ENCODE results near the gene MPPED1. TPM values are rescaled to one million over a fixed set of nuclear protein-coding genes. Genes with fewer than 3 reads are reported as not detected.

MPPED1 gene
- total RNA-seq, 1 experiment from 2014 or later = 0.35 TPM

- no peaks in the 10 kb centered on the region for H3K9me3 Mint-ChIP-seq
- H3K36me3 Mint-ChIP-seq = no peaks in the 10 kb centered on the region
- DNase-seq (ENCODE audit: low spot score) (no peak), ATAC-seq (no peak)
- peaks cover 13% of the 10 kb centered on the region for H3K4me1 Mint-ChIP-seq
- ChIA-PET POLR2A (no interaction called here), CTCF (interaction anchor here (1.6 kb wide), 1 partner anchor 32 kb away, joined by 8 read pairs; no protein-coding TSS in a partner anchor)
- H3K27me3 Mint-ChIP-seq (ENCODE audit: low read depth) = no peaks in the 10 kb centered on the region; the same call in 1 of the 2 replicates
- no peak overlapping the region for H3K27ac Mint-ChIP-seq
- H3K4me3 Mint-ChIP-seq = no peak overlapping the region
- TF ChIP-seq ATF1 (CRISPR knock-in tag; IDR thresholded peaks at IDR 0.05) (no peak), ATF3 (CRISPR knock-in tag; conservative IDR thresholded peaks at IDR 0.05) (no peak), ZNF396 (CRISPR knock-in tag; IDR thresholded peaks at IDR 0.05; ENCODE audit: borderline replicate concordance) (no peak), ATF6 (CRISPR knock-in tag; IDR thresholded peaks at IDR 0.05) (no peak), ZNF263 (CRISPR knock-in tag; IDR thresholded peaks at IDR 0.05; ENCODE audit: low read depth) (no peak), GRHL2 (CRISPR knock-in tag; IDR thresholded peaks at IDR 0.05; ENCODE audit: insufficient replicate concordance, severe bottlenecking) (no peak), E2F4 (CRISPR knock-in tag; IDR thresholded peaks at IDR 0.05; ENCODE audit: borderline replicate concordance, low read depth) (no peak), ZSCAN18 (CRISPR knock-in tag; IDR thresholded peaks at IDR 0.05) (no peak), RELA (CRISPR knock-in tag; IDR thresholded peaks at IDR 0.05; ENCODE audit: borderline replicate concordance) (no peak), CBFB (CRISPR knock-in tag; IDR thresholded peaks at IDR 0.05; ENCODE audit: low read depth) (no peak), ZNF671 (CRISPR knock-in tag; IDR thresholded peaks at IDR 0.05) (no peak), ATF2 (CRISPR knock-in tag; IDR thresholded peaks at IDR 0.05; ENCODE audit: borderline replicate concordance, low read depth) (no peak), NFATC4 (CRISPR knock-in tag; IDR thresholded peaks at IDR 0.05) (no peak), TCF7 (CRISPR knock-in tag; IDR thresholded peaks at IDR 0.05; ENCODE audit: low read depth) (no peak), ZNF423 (CRISPR knock-in tag; IDR thresholded peaks at IDR 0.05) (no peak), ZBTB43 (CRISPR knock-in tag; IDR thresholded peaks at IDR 0.05) (no peak), STAT6 (CRISPR knock-in tag; conservative IDR thresholded peaks at IDR 0.05; ENCODE audit: low read depth) (no peak), MYBL2 (CRISPR knock-in tag; IDR thresholded peaks at IDR 0.05) (no peak)
Observed at GRCh38 chr22:43484227-43484626, 72.4 kb downstream of the MPPED1 start.

Data from WTC11 (cell line).